Coronary artery (tissue), 2 donors: ENCODE results near the gene TNS3.

ENCODE experiments used
- DNase-seq: peaks from one replicate; pipeline ENCODE4 v3.0.0-alpha.2; 2017; ENCODE audit warnings: low spot score
- H3K27ac ChIP-seq, 2 donors: fragments of 200-600 bp; sonication (generic); one replicate each; pipeline ENCODE4 v1.5.1; 2016 to 2019
- H3K4me3 ChIP-seq: fragments of 200-600 bp; sonication (generic); 2 replicates; pipeline ENCODE4 v1.5.1; 2016; ENCODE audit warnings: mild to moderate bottlenecking, moderate library complexity
- TF ChIP-seq, protein P1 (sequence below): fragments of 200-600 bp; sonication (generic); IDR thresholded peaks from one replicate; pipeline ENCODE4 v1.5.1; 2019; ENCODE audit warnings: antibody characterized with exemption

The TNS3 gene

DNA sequence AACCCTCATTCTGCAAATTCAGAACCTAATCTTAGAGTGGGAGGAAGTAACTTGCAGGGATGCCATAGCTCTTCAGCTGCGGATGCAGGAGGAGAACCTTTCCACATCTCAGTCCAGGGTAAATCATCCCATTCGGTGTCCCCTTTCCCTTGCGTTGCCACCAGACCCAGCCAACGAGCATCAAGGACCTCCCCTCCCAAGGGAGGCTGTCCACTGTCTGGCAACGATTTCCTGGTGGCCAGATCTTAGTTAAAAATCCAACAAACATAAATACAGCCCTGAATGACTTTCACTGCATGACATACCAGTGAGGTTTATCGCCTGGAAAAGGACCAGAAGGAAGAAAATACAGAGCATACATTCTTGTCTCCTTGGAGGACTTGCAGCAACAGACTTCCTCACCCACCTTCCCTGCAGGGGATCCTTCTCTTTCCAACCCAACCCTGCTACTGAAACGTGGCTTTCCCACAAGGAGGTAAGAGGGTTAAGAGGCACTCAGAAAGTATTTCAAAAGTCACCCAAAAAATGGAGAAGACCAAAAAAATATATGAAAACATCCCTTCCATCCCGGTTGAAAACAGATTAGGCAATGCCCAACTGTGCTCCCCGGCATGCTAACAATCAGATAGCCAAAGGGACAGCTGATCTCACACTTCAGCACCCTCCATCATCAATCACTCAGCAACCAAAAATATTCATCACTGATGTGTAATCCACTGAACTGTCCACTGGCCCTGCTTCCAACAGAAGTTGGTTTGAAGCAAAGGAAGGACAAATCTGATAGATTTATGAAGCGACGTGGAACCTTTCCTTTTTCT lies 206.6 kb downstream of the TNS3 start:
- no peak overlapping the region for H3K27ac ChIP-seq
- H3K4me3 ChIP-seq = no peak overlapping the region
- DNase-seq = no peak
- TF ChIP-seq, protein P1, sequence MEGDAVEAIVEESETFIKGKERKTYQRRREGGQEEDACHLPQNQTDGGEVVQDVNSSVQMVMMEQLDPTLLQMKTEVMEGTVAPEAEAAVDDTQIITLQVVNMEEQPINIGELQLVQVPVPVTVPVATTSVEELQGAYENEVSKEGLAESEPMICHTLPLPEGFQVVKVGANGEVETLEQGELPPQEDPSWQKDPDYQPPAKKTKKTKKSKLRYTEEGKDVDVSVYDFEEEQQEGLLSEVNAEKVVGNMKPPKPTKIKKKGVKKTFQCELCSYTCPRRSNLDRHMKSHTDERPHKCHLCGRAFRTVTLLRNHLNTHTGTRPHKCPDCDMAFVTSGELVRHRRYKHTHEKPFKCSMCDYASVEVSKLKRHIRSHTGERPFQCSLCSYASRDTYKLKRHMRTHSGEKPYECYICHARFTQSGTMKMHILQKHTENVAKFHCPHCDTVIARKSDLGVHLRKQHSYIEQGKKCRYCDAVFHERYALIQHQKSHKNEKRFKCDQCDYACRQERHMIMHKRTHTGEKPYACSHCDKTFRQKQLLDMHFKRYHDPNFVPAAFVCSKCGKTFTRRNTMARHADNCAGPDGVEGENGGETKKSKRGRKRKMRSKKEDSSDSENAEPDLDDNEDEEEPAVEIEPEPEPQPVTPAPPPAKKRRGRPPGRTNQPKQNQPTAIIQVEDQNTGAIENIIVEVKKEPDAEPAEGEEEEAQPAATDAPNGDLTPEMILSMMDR = no peak

DNA sequence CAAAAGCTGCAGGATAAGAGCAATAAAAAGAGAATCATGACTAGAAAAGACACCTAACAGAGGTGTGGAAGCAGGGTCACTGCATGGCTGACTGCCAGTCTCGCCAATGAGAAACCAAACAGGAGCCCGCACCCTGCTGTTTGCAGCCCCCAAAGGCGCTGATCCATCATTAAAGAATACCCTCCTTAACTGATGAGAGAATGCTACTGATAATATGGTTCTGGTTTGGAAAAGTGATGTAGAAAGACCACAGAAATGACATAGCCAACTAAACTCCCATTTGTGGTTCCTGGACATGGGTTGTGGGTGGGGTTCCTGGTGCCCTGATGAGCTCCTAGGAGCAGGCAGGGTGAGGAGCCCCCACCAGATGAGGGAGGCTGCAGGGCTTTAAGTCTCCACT lies 207.4 kb downstream of the TNS3 start:
- DNase-seq = no peak
- Histone ChIP-seq H3K27ac (no peak overlapping the region), H3K4me3 (no peak overlapping the region)
- TF ChIP-seq, protein P1 = no peak

DNA sequence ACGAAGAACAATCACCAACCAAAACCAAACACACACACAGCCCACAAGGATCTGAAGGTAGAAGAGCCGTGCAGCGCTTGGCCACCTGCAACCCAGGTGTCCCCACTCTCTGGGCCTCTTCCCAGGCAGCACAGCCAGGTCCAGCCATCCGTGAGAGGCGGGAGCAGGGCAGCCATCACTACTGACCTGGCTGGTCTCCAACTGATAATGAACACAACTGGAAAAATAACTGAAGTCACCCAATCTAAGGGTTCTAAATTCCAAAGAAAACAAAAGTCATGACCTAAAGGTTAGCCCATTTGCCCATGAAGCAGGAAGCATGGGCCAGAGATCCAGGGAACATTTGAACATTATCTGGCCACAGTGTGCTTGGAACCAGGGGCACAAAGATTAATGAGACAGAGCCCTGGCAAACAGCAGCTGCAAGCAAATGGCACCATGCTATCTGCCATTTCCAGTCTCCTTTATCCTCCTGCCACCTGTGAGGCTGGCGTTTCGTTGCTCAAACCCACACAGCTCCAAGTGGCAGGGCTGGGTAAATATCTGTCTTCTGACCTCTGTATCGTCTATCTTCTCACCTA lies 207.9 kb downstream of the TNS3 start:
- no peak for DNase-seq
- Histone ChIP-seq H3K27ac (no peak overlapping the region), H3K4me3 (no peak overlapping the region)
- TF ChIP-seq, protein P1 = no peak

DNA sequence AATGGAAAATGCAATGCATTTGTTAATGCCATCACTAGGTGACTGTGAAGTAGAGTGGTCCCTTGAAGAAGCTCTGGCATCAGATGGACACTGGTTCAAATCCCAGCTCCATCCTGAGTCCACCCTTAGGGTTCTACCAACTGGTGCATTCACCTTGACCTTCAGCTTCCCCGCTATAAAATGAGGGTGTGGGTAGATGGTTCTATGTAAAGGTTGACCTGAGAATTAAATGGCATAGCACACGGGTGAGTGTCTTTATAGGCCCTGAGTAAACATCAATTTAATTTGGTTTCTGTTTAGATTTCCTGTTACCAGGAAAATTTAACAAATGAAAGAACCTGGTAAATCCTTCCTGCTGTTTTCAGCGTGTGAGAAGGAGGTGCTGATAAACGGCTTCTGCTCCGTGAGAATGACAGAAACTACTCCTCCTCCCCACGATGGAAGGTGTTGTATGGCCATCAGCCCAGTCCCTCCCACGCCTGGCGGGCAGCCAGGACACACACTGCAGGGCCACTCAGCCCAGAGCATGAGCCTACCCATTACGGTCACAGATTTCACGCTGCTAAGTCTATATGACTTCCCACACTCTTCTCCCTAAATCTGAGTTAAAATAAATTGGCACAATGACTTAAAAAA lies 210.1 kb downstream of the TNS3 start:
- TF ChIP-seq, protein P1 = no peak
- Histone ChIP-seq H3K27ac (no peak overlapping the region), H3K4me3 (no peak overlapping the region)
- DNase-seq = no peak

DNA sequence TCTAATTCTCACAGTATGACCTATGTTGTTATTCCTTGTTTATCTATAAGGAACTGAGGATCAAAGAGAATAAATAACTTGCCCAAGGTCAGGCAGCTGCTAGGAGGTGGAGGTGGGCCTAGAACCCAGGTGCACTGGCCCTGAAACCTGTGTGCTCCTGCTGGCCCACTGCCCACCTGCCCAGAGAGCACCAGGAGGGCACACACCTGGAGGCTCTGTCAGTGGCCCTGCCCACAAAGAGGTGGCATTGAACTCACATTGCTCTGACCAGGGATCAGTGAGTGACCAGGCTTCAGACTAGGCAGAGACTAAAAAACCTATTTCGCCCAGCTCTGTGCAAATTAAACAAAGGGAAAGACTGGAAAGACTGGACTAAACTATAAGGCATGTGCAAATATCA lies 210.6 kb downstream of the TNS3 start:
- H3K4me3 ChIP-seq = no peak overlapping the region
- DNase-seq = no peak
- TF ChIP-seq, protein P1 = no peak
- no peak overlapping the region for H3K27ac ChIP-seq

DNA sequence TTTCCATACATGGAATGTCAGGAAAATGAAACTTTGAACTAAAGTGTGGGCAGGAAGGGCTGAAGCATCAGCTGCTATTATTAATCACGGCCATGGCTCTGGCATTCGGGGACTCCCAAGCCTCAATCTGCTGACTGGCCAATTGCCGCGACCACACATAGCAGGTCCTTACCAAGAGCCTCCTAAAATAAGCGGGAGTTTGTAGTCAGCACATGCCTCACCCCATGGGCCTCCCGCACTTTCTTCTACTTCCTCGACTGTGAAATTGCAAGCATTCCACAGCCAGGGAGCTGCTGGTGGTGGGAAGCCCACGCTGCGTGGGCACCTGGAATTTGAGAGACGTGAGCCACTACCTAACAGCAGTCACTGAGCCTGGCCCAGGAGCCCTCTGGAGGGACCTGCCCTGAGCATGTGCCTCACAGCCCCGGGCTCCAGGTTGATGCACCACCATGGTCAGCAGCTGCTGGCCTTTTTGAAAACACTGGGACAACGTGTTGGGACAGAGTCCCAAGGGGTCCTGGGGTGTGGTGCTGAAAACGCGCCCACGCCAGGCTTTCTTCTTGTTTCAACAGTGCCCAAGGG lies 211.4 kb downstream of the TNS3 start:
- H3K27ac ChIP-seq = no peak overlapping the region
- TF ChIP-seq, protein P1 = no peak
- no peak for DNase-seq
- H3K4me3 ChIP-seq = no peak overlapping the region
